Psoas muscle (tissue), 8 donors: ENCODE measurements around the gene ZGRF1. TPM values are rescaled to one million over a fixed set of nuclear protein-coding genes. Genes with fewer than 3 reads are reported as not detected.

Source experiments
- ATAC-seq, 4 donors: fragments of 200-7000 bp; cut with Tn5 transposase; one replicate each; pipeline ENCODE4 v1.9.1; 2020; ENCODE audit warnings: moderate library complexity in 3 of 4, mild to moderate bottlenecking in 2 of 4
- DNase-seq, 2 donors: peaks; one replicate each; pipeline ENCODE4 v3.0.0-alpha.2; 2020
- H3K27ac ChIP-seq: fragments of 200-600 bp; one replicate; pipeline ENCODE4 v1.8.0; 2022
- H3K27me3 ChIP-seq, 3 donors: fragments of 200-600 bp in 1 of 3; one replicate each; pipeline versions ENCODE4 v1.6.1 to v1.8.0; 2013 to 2022; ENCODE audit warnings: low read length in 2 of 3, mild to moderate bottlenecking in 2 of 3, moderate library complexity in 1 of 3; ENCODE audit not compliant: insufficient read depth in 3 of 3
- H3K36me3 ChIP-seq, 2 donors: fragments of 200-600 bp in 1 of 2; one replicate each; pipeline versions ENCODE4 v1.6.1 to v1.8.0; 2013 to 2022; ENCODE audit warnings: low read depth in 1 of 2, mild to moderate bottlenecking in 1 of 2, moderate library complexity in 1 of 2; ENCODE audit not compliant: insufficient read depth in 1 of 2
- H3K4me1 ChIP-seq: fragments of 200-600 bp; one replicate; pipeline ENCODE4 v1.8.0; 2022
- H3K4me3 ChIP-seq: fragments of 200-600 bp; one replicate; pipeline ENCODE4 v1.8.0; 2022; ENCODE audit warnings: mild to moderate bottlenecking
- H3K9me3 ChIP-seq: fragments of 200-600 bp; one replicate; pipeline ENCODE4 v1.8.0; 2022
- CTCF ChIP-seq: fragments of 200-600 bp; IDR thresholded peaks from one replicate; pipeline ENCODE4 v1.8.0; 2022; ENCODE audit warnings: antibody characterized with exemption
- WGBS, 3 donors: extraction: QIAGEN DNeasy Blood & Tissue Kit; methylation state at CpG; one replicate each; pipeline versions ENCODE4 v1.1.6 to v1.1.7; 2013; 5-methylcytosine and 5-hydroxymethylcytosine counted together
- intact Hi-C, 2 donors: fragments of 100-400 bp; cut with DNase I; formaldehyde crosslinking; loops; one replicate each; pipeline versions ENCODE4 v1.11.0 to v1.14.2; 2022
- polyA plus RNA-seq, 3 donors: library from polyadenylated mRNA; stranded (reverse); fragments of 200-250 nt; gene quantifications; one replicate each; pipeline ENCODE4 v1.2.3, GENCODE V29; 2013
- total RNA-seq, 4 donors: library from RNA; stranded (reverse); fragmentation: NEBNext Ultra II Directional in 2 of 4; extraction: Animal tissue kit (Norgen Biotek cat#: 25700) in 2 of 4; gene quantifications; one replicate each; pipeline versions ENCODE4 v1.2.1 to v1.2.4, GENCODE V29; 2021 to 2023
- donor health status: healthy with polysubstance abuse.
- donor health status: DM: no; HTN: no; CAD: no; lungs with moderate emphysema.
- donor health status: Bipolar disorder and iron deficiency.
- donor health status: healthy.
- donor health status: DM: yes; HTN: yes; CAD: no.
- donor health status: DM: no; HTN: no; CAD: no.
- donor health status: DM: no; HTN: no; CAD: no.
- donor health status: DM: yes; HTN: yes; CAD: no.

Gene ZGRF1
- total and polyA plus RNA-seq, 7 donors = 0.79 to 2.0 (median 1.3) TPM

GRCh38 chr4:112604589-112604988 is 32.1 kb downstream of the ZGRF1 start:
- intact Hi-C loops = loop anchor here (5.0 to 10.0 kb wide), 2 partner anchors 277 to 280 kb away; no protein-coding TSS in a partner anchor
- ATAC-seq (peak in 3 of 4 donors; percentile 51 to 64 (median 59)), DNase-seq (no peak)

GRCh38 chr4:112594993-112595392 is 41.7 kb downstream of the ZGRF1 start:
- WGBS, 3 donors = 85 to 93% (median 92%) methylated on average over 1 of the region's 1 CpG
- H3K9me3 ChIP-seq = no peaks in the 10 kb centered on the region
- no peaks in the 10 kb centered on the region for H3K36me3 ChIP-seq
- H3K4me1 ChIP-seq = no peaks in the 10 kb centered on the region
- no peaks in the 10 kb centered on the region for H3K27me3 ChIP-seq
- H3K4me3 ChIP-seq = no peak overlapping the region
- H3K27ac ChIP-seq = no peak overlapping the region
- DNase-seq = no peak
- ATAC-seq = no peak
- intact Hi-C loops = no loop called here
- TF ChIP-seq CTCF = no peak

More at GRCh38 chr4:112604589-112604988, 32.1 kb downstream of the ZGRF1 start:
- Histone ChIP-seq H3K9me3 (no peaks in the 10 kb centered on the region), H3K4me1 (no peaks in the 10 kb centered on the region), H3K4me3 (no peak overlapping the region), H3K27ac (no peak overlapping the region), H3K36me3 (peaks cover 0 to 27% of the 10 kb centered on the region in 2 donors), H3K27me3 (no peaks in the 10 kb centered on the region)
- peak; percentile 52 for TF ChIP-seq CTCF

GRCh38 chr4:112593438-112594133 is 43.1 kb downstream of the ZGRF1 start:
- DNase-seq (no peak), ATAC-seq (no peak)
- WGBS, 3 donors = 88 to 99% (median 95%) methylated on average over 5 of the region's 5 CpGs
- TF ChIP-seq CTCF = no peak
- Histone ChIP-seq H3K27me3 (no peaks in the 10 kb centered on the region), H3K9me3 (no peaks in the 10 kb centered on the region), H3K4me1 (no peaks in the 10 kb centered on the region), H3K36me3 (no peaks in the 10 kb centered on the region), H3K4me3 (no peak overlapping the region), H3K27ac (no peak overlapping the region)
- intact Hi-C loops = no loop called here

- H3K36me3 ChIP-seq = no peaks in the 10 kb centered on the region
- no peaks in the 10 kb centered on the region for H3K4me1 ChIP-seq
- no peaks in the 10 kb centered on the region for H3K27me3 ChIP-seq
- H3K9me3 ChIP-seq = no peaks in the 10 kb centered on the region
- intact Hi-C loops = no loop called here
- no peak overlapping the region for H3K27ac ChIP-seq
- ATAC-seq (no peak), DNase-seq (no peak)
- H3K4me3 ChIP-seq = no peak overlapping the region
- no peak for TF ChIP-seq CTCF
These were observed 44.0 kb downstream of the ZGRF1 start for GRCh38 chr4:112592717-112593116.

GRCh38 chr4:112591593-112591992 is 45.1 kb downstream of the ZGRF1 start:
- H3K4me1 ChIP-seq = no peaks in the 10 kb centered on the region
- H3K27me3 ChIP-seq = no peaks in the 10 kb centered on the region
- ATAC-seq = no peak
- H3K9me3 ChIP-seq = no peaks in the 10 kb centered on the region
- TF ChIP-seq CTCF = no peak
- WGBS, 3 donors = 35 to 58% (median 43%) methylated on average over 1 of the region's 1 CpG
- H3K4me3 ChIP-seq = no peak overlapping the region
- no peak for DNase-seq
- intact Hi-C loops = no loop called here
- no peaks in the 10 kb centered on the region for H3K36me3 ChIP-seq
- no peak overlapping the region for H3K27ac ChIP-seq
